Measurements from ENCODE around the gene PRKCZ. TPM values are rescaled to one million over a fixed set of nuclear protein-coding genes. Genes with fewer than 3 reads are reported as not detected.

Gene PRKCZ
- total RNA-seq, 1 experiment from 2014 or later: 45.9 TPM

- ChIA-PET CTCF (no interaction called here), POLR2A (no interaction called here)
- H3K27me3 ChIP-seq (replicated peaks; ENCODE audit: control insufficient read depth, insufficient read depth, low read length): no peaks in the 10 kb centered on the region
- DNase-seq: no peak
- Mint-ChIP-seq H3K27me3 (ENCODE audit: insufficient read depth, unreplicated experiment) (no peaks in the 10 kb centered on the region), H3K4me3 (ENCODE audit: unreplicated experiment) (no peak overlapping the region), H3K9me3 (ENCODE audit: unreplicated experiment) (no peaks in the 10 kb centered on the region), H3K4me1 (ENCODE audit: low read depth, unreplicated experiment) (no peaks in the 10 kb centered on the region), H3K27ac (ENCODE audit: unreplicated experiment) (no peak overlapping the region), H3K36me3 (ENCODE audit: insufficient read depth, unreplicated experiment) (peaks cover 16% of the 10 kb centered on the region)
- H3K4me3 ChIP-seq (ENCODE audit: low read depth, low read length): no peak overlapping the region
- BruUV-seq (replicated peaks): no TSS peak
- H3K9me3 ChIP-seq: no peaks in the 10 kb centered on the region
- H3K4me1 ChIP-seq: no peaks in the 10 kb centered on the region
- intact Hi-C loops (cut with micrococcal nuclease; ENCODE audit: unreplicated experiment): loop anchor here (2.0 kb wide), 1 partner anchor 65 kb away; no protein-coding TSS in a partner anchor
- peaks cover 2% of the 10 kb centered on the region; the same call in 1 of the 2 replicates for H3K36me3 ChIP-seq (ENCODE audit: control insufficient read depth, insufficient read depth, low read length)
- no peak for TF ChIP-seq CTCF (IDR thresholded peaks at IDR 0.05; ENCODE audit: insufficient read depth in 1 of 2, low read depth in 1 of 2, low read length in 1 of 2, severe bottlenecking in 1 of 2, unreplicated experiment in 1 of 2)
Observed at GRCh38 chr1:2109581-2110021, 59.4 kb downstream of the PRKCZ start.

GRCh38 chr1:2110191-2110737 lies 60.1 kb downstream of the PRKCZ start:
- H3K4me3 ChIP-seq (ENCODE audit: low read depth, low read length): no peak overlapping the region
- H3K4me1 ChIP-seq: no peaks in the 10 kb centered on the region
- Mint-ChIP-seq H3K4me1 (ENCODE audit: low read depth, unreplicated experiment) (no peaks in the 10 kb centered on the region), H3K9me3 (ENCODE audit: unreplicated experiment) (no peaks in the 10 kb centered on the region), H3K27me3 (ENCODE audit: insufficient read depth, unreplicated experiment) (no peaks in the 10 kb centered on the region), H3K36me3 (ENCODE audit: insufficient read depth, unreplicated experiment) (peaks cover 16% of the 10 kb centered on the region), H3K27ac (ENCODE audit: unreplicated experiment) (no peak overlapping the region), H3K4me3 (ENCODE audit: unreplicated experiment) (no peak overlapping the region)
- ChIA-PET POLR2A (no interaction called here), CTCF (no interaction called here)
- DNase-seq: no peak
- H3K27me3 ChIP-seq (replicated peaks; ENCODE audit: control insufficient read depth, insufficient read depth, low read length): no peaks in the 10 kb centered on the region
- BruUV-seq (replicated peaks): no TSS peak
- no peaks in the 10 kb centered on the region for H3K9me3 ChIP-seq
- TF ChIP-seq CTCF (IDR thresholded peaks at IDR 0.05; ENCODE audit: insufficient read depth in 1 of 2, low read depth in 1 of 2, low read length in 1 of 2, severe bottlenecking in 1 of 2, unreplicated experiment in 1 of 2): no peak
- intact Hi-C loops (cut with micrococcal nuclease; ENCODE audit: unreplicated experiment): no loop called here
- H3K36me3 ChIP-seq (ENCODE audit: control insufficient read depth, insufficient read depth, low read length): peaks cover 2% of the 10 kb centered on the region; the same call in 1 of the 2 replicates

GRCh38 chr1:2110738-2111673 lies 60.8 kb downstream of the PRKCZ start:
- Histone ChIP-seq H3K4me3 (ENCODE audit: low read depth, low read length) (no peak overlapping the region), H3K9me3 (no peaks in the 10 kb centered on the region), H3K36me3 (ENCODE audit: control insufficient read depth, insufficient read depth, low read length) (peaks cover 2% of the 10 kb centered on the region; the same call in 1 of the 2 replicates), H3K4me1 (no peaks in the 10 kb centered on the region), H3K27me3 (replicated peaks; ENCODE audit: control insufficient read depth, insufficient read depth, low read length) (no peaks in the 10 kb centered on the region)
- no peaks in the 10 kb centered on the region for H3K4me1 Mint-ChIP-seq (ENCODE audit: low read depth, unreplicated experiment)
- ChIA-PET POLR2A (no interaction called here), CTCF (no interaction called here)
- no peak for TF ChIP-seq CTCF (IDR thresholded peaks at IDR 0.05; ENCODE audit: insufficient read depth in 1 of 2, low read depth in 1 of 2, low read length in 1 of 2, severe bottlenecking in 1 of 2, unreplicated experiment in 1 of 2)
- H3K9me3 Mint-ChIP-seq (ENCODE audit: unreplicated experiment): no peaks in the 10 kb centered on the region
- no peaks in the 10 kb centered on the region for H3K27me3 Mint-ChIP-seq (ENCODE audit: insufficient read depth, unreplicated experiment)
- intact Hi-C loops (cut with micrococcal nuclease; ENCODE audit: unreplicated experiment): no loop called here
- no TSS peak for BruUV-seq (replicated peaks)
- H3K4me3 Mint-ChIP-seq (ENCODE audit: unreplicated experiment): no peak overlapping the region
- peaks cover 16% of the 10 kb centered on the region for H3K36me3 Mint-ChIP-seq (ENCODE audit: insufficient read depth, unreplicated experiment)
- H3K27ac Mint-ChIP-seq (ENCODE audit: unreplicated experiment): no peak overlapping the region
- no peak for DNase-seq
